ENCODE results near the gene HIGD1B.

DNA sequence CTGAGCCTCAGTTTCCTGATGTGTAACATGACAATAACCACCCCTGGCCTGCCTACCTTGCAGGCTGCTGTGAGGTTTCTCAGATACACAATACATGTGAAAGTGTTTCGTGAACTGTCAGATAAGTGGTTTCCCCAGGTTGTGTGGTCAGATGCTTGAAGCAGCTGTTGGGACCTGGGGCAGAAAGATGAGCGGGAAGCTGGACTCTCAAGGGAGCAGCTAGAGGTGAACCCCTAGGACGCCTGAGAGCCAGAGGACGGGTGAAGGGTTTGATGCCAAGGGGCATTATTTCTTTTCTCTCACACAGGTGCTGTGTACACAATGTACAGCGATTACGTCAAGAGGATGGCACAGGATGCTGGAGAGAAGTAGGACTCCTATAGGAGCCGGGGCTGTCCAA is 2.3 kb downstream of the HIGD1B start:
- no peak for TF ChIP-seq POLR2A (IDR thresholded peaks at IDR 0.05)
- TF ChIP-seq, protein P1, sequence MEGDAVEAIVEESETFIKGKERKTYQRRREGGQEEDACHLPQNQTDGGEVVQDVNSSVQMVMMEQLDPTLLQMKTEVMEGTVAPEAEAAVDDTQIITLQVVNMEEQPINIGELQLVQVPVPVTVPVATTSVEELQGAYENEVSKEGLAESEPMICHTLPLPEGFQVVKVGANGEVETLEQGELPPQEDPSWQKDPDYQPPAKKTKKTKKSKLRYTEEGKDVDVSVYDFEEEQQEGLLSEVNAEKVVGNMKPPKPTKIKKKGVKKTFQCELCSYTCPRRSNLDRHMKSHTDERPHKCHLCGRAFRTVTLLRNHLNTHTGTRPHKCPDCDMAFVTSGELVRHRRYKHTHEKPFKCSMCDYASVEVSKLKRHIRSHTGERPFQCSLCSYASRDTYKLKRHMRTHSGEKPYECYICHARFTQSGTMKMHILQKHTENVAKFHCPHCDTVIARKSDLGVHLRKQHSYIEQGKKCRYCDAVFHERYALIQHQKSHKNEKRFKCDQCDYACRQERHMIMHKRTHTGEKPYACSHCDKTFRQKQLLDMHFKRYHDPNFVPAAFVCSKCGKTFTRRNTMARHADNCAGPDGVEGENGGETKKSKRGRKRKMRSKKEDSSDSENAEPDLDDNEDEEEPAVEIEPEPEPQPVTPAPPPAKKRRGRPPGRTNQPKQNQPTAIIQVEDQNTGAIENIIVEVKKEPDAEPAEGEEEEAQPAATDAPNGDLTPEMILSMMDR (IDR thresholded peaks at IDR 0.05): no peak
